T-cell (primary cell): ENCODE data around the gene ZNF275. TPM values are rescaled to one million over a fixed set of nuclear protein-coding genes. Genes with fewer than 3 reads are reported as not detected.
A peak's percentile ranks its signal among the peaks of the same experiment; 100 is the strongest.

Experiments used
- ATAC-seq, 4 experiments: fragments of 200-7000 bp in 3 of 4; fragments of 150-1000 bp in 1 of 4; cut with Tn5 transposase; replicated peaks in 1 of 4; 1 replicate in 3 of 4; 2 replicates in 1 of 4; pipeline ENCODE4 v1.10.0; 2021; ENCODE audit warnings: moderate library complexity in 3 of 4, mild to moderate bottlenecking in 2 of 4, moderate number of reproducible peaks in 1 of 4
- CTCF ChIA-PET, 2 donors: fragments of 300-600 bp; sonication (Branson Sonifier 250); formaldehyde crosslinking; loops; one replicate each; lab custom pipeline; 2022; ENCODE audit warnings: antibody characterized with exemption in 2 of 2; lab: Charles Lee
- POLR2A ChIA-PET, 2 donors: fragments of 300-600 bp; sonication (Branson Sonifier 250); formaldehyde crosslinking; loops; one replicate each; lab custom pipeline; 2022; ENCODE audit warnings: antibody characterized with exemption in 2 of 2; lab: Charles Lee
- DNase-seq, 35 experiments: peaks; one replicate each; pipeline versions ENCODE4 v3.0.0 to v3.0.0-alpha.2; 2013 to 2023
- H3K27ac ChIP-seq: one replicate; pipeline ENCODE4 v1.5.1; 2013; ENCODE audit warnings: low read length
- H3K27me3 ChIP-seq, 2 experiments: replicated peaks in 1 of 2; 1 replicate in 1 of 2; 2 replicates in 1 of 2; pipeline versions ENCODE4 v1.6.1 to v1.7.0; 2013; ENCODE audit warnings: low read length in 1 of 2, mixed read lengths in 1 of 2; ENCODE audit not compliant: control insufficient read depth in 2 of 2, insufficient read depth in 2 of 2; ENCODE audit errors: extremely low read depth in 1 of 2
- H3K36me3 ChIP-seq, 2 donors: 1 replicate in 1 of 2; 2 replicates in 1 of 2; pipeline versions ENCODE4 v1.6.1 to v1.7.0; 2013; ENCODE audit warnings: low read length in 1 of 2; ENCODE audit not compliant: control insufficient read depth in 2 of 2, insufficient read depth in 1 of 2; ENCODE audit errors: extremely low read depth in 1 of 2
- H3K4me1 ChIP-seq, 2 experiments: 1 replicate in 1 of 2; 2 replicates in 1 of 2; pipeline versions ENCODE4 v1.6.1 to v1.7.0; 2013; ENCODE audit warnings: low read length in 2 of 2, mixed read lengths in 1 of 2; ENCODE audit not compliant: insufficient read depth in 2 of 2, control insufficient read depth in 1 of 2; ENCODE audit errors: extremely low read depth in 1 of 2
- H3K4me3 ChIP-seq, 2 donors: 1 replicate in 1 of 2; 2 replicates in 1 of 2; pipeline versions ENCODE4 v1.5.1 to v1.7.0; 2013; ENCODE audit warnings: mild to moderate bottlenecking in 2 of 2, low read length in 1 of 2, moderate library complexity in 1 of 2; ENCODE audit not compliant: control insufficient read depth in 1 of 2; ENCODE audit errors: extremely low read depth in 1 of 2
- H3K9me3 ChIP-seq: 2 replicates; pipeline ENCODE4 v1.7.0; 2013
- H3K27ac Mint-ChIP-seq, 2 donors: one replicate each; pipeline ENCODE4 v1.8.0; 2020 to 2021; ENCODE audit warnings: mild to moderate bottlenecking in 2 of 2, mixed read lengths in 2 of 2
- H3K27me3 Mint-ChIP-seq, 2 donors: one replicate each; pipeline ENCODE4 v1.8.0; 2021 to 2022; ENCODE audit warnings: mixed read lengths in 2 of 2
- H3K36me3 Mint-ChIP-seq: one replicate; pipeline ENCODE4 v1.8.0; 2021; ENCODE audit warnings: mixed read lengths
- H3K4me1 Mint-ChIP-seq, 3 donors: one replicate each; pipeline ENCODE4 v1.8.0; 2020 to 2022; ENCODE audit warnings: mixed read lengths in 3 of 3, mild to moderate bottlenecking in 1 of 3
- H3K4me3 Mint-ChIP-seq, 3 donors: one replicate each; pipeline ENCODE4 v1.8.0; 2020 to 2022; ENCODE audit warnings: mild to moderate bottlenecking in 3 of 3, mixed read lengths in 3 of 3, moderate library complexity in 3 of 3
- H3K9me3 Mint-ChIP-seq, 3 donors: one replicate each; pipeline ENCODE4 v1.8.0; 2020 to 2022; ENCODE audit warnings: mixed read lengths in 3 of 3
- WGBS: methylation state at CpG from one replicate; pipeline ENCODE4 v1.1.5; 2013; ENCODE audit warnings: missing lambda C conversion rate; ENCODE audit not compliant: insufficient coverage; 5-methylcytosine and 5-hydroxymethylcytosine counted together
- total RNA-seq, 35 experiments: library from RNA in 6 of 35; stranded (reverse) in 6 of 35; fragments of 120-200 nt in 1 of 35; gene quantifications; one replicate each; pipeline versions ENCODE4 v1.2.1 to v1.2.4 and lab custom pipeline; 2013 to 2026

ZNF275 gene
- total RNA-seq, 5 donors from 2014 or later (not counting 1 experiment from before 2014, with no cell fraction given) = 14.4 to 17.6 (median 17.0) TPM

DNA sequence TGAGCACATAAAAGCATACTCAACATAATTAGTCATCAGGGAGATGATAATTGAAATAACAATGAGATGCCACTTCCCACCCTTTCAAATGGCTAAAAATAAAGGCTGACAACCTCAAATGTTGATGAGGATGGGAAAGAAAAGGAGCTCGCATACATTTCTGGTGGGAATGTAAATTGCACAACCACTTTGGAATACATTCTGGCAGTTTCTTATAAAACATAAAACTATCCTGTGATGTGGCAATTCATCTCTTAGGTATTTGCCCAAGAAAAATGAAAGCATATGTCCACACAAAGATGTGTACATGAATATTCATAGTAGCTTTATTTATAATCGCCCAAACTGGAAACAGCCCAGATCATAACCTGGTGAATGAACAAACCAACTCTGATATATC, 687 bp upstream of the ZNF275 start:
- H3K27me3 Mint-ChIP-seq = peaks cover 5 to 9% of the 10 kb centered on the region in 2 donors
- peaks cover 0 to 3% of the 10 kb centered on the region in 2 experiments for H3K27me3 ChIP-seq
- H3K36me3 ChIP-seq = peaks cover 0 to 5% of the 10 kb centered on the region in 2 donors
- no peaks in the 10 kb centered on the region for H3K9me3 Mint-ChIP-seq
- no CpG with 5 or more reads among the region's 2 CpGs for WGBS
- peaks cover 33 to 38% (median 37%) of the 10 kb centered on the region in 3 donors for H3K4me1 Mint-ChIP-seq
- no peak overlapping the region for H3K4me3 ChIP-seq
- ATAC-seq = no peak
- H3K27ac Mint-ChIP-seq = no peak overlapping the region
- no peak for DNase-seq
- H3K36me3 Mint-ChIP-seq = peaks cover 8% of the 10 kb centered on the region
- no peaks in the 10 kb centered on the region for H3K9me3 ChIP-seq
- no peak overlapping the region for H3K27ac ChIP-seq
- peaks cover 7 to 30% of the 10 kb centered on the region in 2 experiments for H3K4me1 ChIP-seq
- peak overlapping the region; percentile 58 to 79 (median 67) for H3K4me3 Mint-ChIP-seq
- ChIA-PET POLR2A (interaction anchor here in 1 of 2 donors (0.6 kb wide), 1 partner anchor 1103 kb away, joined by 3 read pairs; no protein-coding TSS in a partner anchor), CTCF (interaction anchor here in 1 of 2 donors (1.3 kb wide), 1 partner anchor 301 kb away, joined by 3 read pairs; no protein-coding TSS in a partner anchor)

DNA sequence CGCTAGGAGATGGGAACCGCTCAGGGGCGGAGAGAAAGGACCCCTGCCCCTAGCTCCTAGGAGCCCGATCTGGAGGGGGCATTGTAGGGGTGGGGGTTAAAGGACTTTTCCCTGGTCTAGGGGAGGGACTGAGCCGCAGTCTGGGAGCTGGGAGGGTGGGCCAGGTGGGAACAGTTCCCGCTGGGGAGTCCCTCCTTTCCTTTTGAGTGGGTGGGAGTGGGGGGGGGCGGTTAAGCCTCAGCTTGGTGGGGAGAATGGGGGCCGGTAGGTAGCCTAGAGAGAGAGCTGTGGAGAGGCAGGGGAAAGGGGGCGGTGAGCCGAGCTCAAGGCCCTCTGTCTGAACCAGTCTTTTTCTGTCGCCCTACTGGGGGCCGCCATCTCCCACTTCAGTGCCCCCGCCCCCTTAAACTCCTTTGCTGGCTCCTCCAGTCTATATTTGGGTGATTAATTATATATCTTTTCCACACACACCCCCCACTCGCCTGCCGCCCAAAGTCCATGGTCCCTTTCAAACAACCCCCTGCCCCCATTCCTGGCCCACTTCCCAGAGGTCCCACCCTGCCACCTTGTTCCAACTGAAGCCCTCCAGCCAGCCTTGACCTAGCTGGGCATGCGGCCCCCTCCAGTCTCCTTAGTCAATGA, 822 bp downstream of the ZNF275 start:
- H3K4me1 ChIP-seq = peaks cover 10 to 43% of the 10 kb centered on the region in 2 experiments
- H3K36me3 Mint-ChIP-seq = peaks cover 16% of the 10 kb centered on the region
- H3K4me3 Mint-ChIP-seq = peak overlapping the region; percentile 58 to 80 (median 76)
- WGBS = 57% methylated on average over 4 of the region's 16 CpGs
- no peaks in the 10 kb centered on the region for H3K9me3 ChIP-seq
- peaks cover 0 to 5% of the 10 kb centered on the region in 2 donors for H3K36me3 ChIP-seq
- H3K4me1 Mint-ChIP-seq = peaks cover 44 to 50% (median 50%) of the 10 kb centered on the region in 3 donors
- H3K4me3 ChIP-seq = peak overlapping the region; percentile 51 to 72
- DNase-seq (peak in 1 of 35 experiments; percentile 5), ATAC-seq (no peak)
- H3K27me3 ChIP-seq = peaks cover 0 to 3% of the 10 kb centered on the region in 2 experiments
- H3K27ac Mint-ChIP-seq = peak overlapping the region; percentile 52 to 65
- H3K27me3 Mint-ChIP-seq = no peaks in the 10 kb centered on the region
- ChIA-PET POLR2A (interaction anchor here (0.6 kb wide), 2 partner anchors 8 to 123 kb away, joined by 3 to 4 read pairs; no protein-coding TSS in a partner anchor), CTCF (interaction anchor here (0.6 to 0.7 kb wide), 2 partner anchors 8 to 1882 kb away, joined by 4 to 10 read pairs; no protein-coding TSS in a partner anchor)
- H3K9me3 Mint-ChIP-seq = no peaks in the 10 kb centered on the region
- no peak overlapping the region for H3K27ac ChIP-seq

DNA sequence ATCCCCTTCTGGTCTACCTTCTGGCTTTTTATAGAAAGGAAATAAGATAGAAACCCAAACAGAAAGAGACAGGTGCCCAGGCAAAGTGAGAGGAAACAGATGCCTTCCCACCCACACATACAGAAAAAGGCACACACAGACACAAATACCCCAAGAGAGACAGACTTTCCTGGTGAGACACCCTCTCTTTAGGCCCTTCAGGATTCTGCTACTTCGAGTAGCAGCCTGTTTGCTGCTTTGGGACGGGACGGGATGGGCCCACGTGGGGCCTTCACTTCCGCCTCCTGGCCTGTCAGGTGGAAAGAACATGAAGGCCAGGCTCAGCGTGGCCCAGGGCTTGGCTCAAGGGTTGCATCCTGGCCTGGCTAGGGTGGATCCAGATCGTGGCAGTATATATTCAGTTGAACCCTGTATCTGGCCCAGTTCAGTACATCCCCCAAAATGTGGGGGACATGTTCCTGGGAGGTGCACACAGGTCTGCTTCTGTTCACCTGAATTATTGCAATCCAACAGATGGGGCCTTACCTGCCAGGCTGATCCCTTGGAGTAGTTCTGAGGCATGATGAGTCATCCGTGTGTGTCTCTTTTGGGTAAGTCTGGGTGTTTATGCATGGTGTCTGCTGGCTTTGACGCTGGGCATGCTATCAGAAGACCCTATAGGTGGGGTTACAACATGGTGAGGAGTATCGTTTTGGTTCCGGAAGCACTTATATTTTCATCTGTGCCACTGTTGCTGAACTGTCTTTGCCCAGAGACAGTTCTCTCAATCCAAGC, 2.4 kb downstream of the ZNF275 start:
- H3K9me3 Mint-ChIP-seq = peaks cover 0 to 7% (median 0%) of the 10 kb centered on the region in 3 donors
- CTCF ChIA-PET = no interaction called here
- Histone ChIP-seq H3K9me3 (no peaks in the 10 kb centered on the region), H3K27ac (no peak overlapping the region), H3K4me1 (peaks cover 10 to 46% of the 10 kb centered on the region in 2 experiments), H3K4me3 (no peak overlapping the region), H3K36me3 (peaks cover 0 to 11% of the 10 kb centered on the region in 2 donors), H3K27me3 (no peaks in the 10 kb centered on the region)
- peaks cover 49 to 60% (median 58%) of the 10 kb centered on the region in 3 donors for H3K4me1 Mint-ChIP-seq
- 34% methylated on average over 6 of the region's 11 CpGs for WGBS
- POLR2A ChIA-PET = interaction anchor here in 1 of 2 donors (0.6 kb wide), 1 partner anchor 9 kb away, joined by 4 read pairs; no protein-coding TSS in a partner anchor
- H3K4me3 Mint-ChIP-seq = peak overlapping the region; percentile 58 to 80 (median 76)
- H3K36me3 Mint-ChIP-seq = peaks cover 26% of the 10 kb centered on the region
- peaks cover 0 to 4% of the 10 kb centered on the region in 2 donors for H3K27me3 Mint-ChIP-seq
- DNase-seq (peak in 2 of 35 experiments; percentile 5 to 14), ATAC-seq (no peak)
- H3K27ac Mint-ChIP-seq = peak overlapping the region; percentile 64 to 82

DNA sequence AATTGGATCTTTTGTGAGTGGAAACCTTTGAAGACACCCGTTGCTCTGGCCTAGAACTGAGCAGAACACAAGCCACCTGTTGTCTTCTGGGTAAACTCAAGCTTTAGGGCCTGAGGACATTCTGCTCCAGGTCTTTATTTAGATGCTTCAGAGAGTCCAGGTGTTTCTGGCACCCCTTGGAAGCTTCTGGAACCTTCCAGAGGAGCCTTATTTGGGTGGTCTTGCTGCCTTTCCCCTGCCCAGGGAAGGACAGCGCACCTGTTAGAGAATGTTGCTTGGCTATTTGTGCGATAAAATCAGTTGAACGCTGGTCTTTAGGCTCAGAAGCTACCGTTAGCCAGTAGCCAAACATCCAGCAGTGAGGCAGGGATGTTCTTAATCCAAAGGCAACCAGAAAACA, 3.0 kb downstream of the ZNF275 start:
- POLR2A ChIA-PET = no interaction called here
- Histone ChIP-seq H3K36me3 (peaks cover 0 to 16% of the 10 kb centered on the region in 2 donors), H3K27ac (no peak overlapping the region), H3K4me1 (peaks cover 10 to 46% of the 10 kb centered on the region in 2 experiments), H3K4me3 (no peak overlapping the region), H3K9me3 (no peaks in the 10 kb centered on the region), H3K27me3 (no peaks in the 10 kb centered on the region)
- DNase-seq (no peak), ATAC-seq (no peak)
- peaks cover 33% of the 10 kb centered on the region for H3K36me3 Mint-ChIP-seq
- peaks cover 52 to 65% (median 64%) of the 10 kb centered on the region in 3 donors for H3K4me1 Mint-ChIP-seq
- H3K27me3 Mint-ChIP-seq = peaks cover 0 to 4% of the 10 kb centered on the region in 2 donors
- 20% methylated on average over 1 of the region's 5 CpGs for WGBS
- H3K4me3 Mint-ChIP-seq = peak overlapping the region; percentile 2 to 58 (median 29)
- H3K9me3 Mint-ChIP-seq = peaks cover 0 to 13% (median 0%) of the 10 kb centered on the region in 3 donors
- CTCF ChIA-PET = no interaction called here
- no peak overlapping the region for H3K27ac Mint-ChIP-seq

DNA sequence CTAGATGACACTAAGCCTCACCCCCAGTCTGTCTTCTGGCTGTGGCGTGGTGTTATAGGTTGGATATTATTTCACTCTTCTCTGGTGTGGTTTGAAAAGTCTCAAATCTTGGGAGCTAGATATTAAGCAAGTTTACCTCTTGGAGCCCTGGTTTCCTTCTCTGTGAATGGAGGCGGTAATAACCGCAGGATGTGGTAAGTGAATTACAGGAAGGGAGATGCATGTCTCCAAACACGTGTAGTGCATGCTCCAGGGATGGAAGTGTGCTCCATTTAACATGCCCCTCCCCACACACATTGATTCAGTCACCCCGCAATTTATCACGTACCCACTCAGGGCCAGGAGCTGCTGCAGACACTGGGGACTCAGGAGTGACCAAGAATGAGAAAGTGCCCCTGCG, 4.9 kb downstream of the ZNF275 start:
- peaks cover 70 to 78% (median 76%) of the 10 kb centered on the region in 3 donors for H3K4me1 Mint-ChIP-seq
- Histone ChIP-seq H3K27me3 (no peaks in the 10 kb centered on the region), H3K9me3 (no peaks in the 10 kb centered on the region), H3K27ac (no peak overlapping the region), H3K4me1 (peaks cover 22 to 52% of the 10 kb centered on the region in 2 experiments), H3K36me3 (peaks cover under 1 to 16% of the 10 kb centered on the region in 2 donors), H3K4me3 (peak overlapping the region in 1 of 2 donors; percentile 38)
- 100% methylated on average over 1 of the region's 7 CpGs for WGBS
- ChIA-PET CTCF (no interaction called here), POLR2A (no interaction called here)
- peaks cover 39% of the 10 kb centered on the region for H3K36me3 Mint-ChIP-seq
- H3K27me3 Mint-ChIP-seq = peaks cover 0 to 4% of the 10 kb centered on the region in 2 donors
- peak overlapping the region; percentile 44 to 56 for H3K27ac Mint-ChIP-seq
- DNase-seq = no peak
- H3K9me3 Mint-ChIP-seq = peaks cover 0 to 16% (median 0%) of the 10 kb centered on the region in 3 donors
- ATAC-seq = no peak
- H3K4me3 Mint-ChIP-seq = peak overlapping the region in 1 of 3 donors; percentile 12

GRCh38 chrX:153339662-153340061, 5.7 kb downstream of the ZNF275 start:
- ATAC-seq = no peak
- Mint-ChIP-seq H3K9me3 (peaks cover 0 to 16% (median 0%) of the 10 kb centered on the region in 3 donors), H3K27me3 (peaks cover 0 to 4% of the 10 kb centered on the region in 2 donors), H3K4me1 (peaks cover 78 to 83% (median 81%) of the 10 kb centered on the region in 3 donors), H3K36me3 (peaks cover 39% of the 10 kb centered on the region), H3K27ac (no peak overlapping the region), H3K4me3 (peak overlapping the region in 1 of 3 donors; percentile 12)
- Histone ChIP-seq H3K4me3 (no peak overlapping the region), H3K4me1 (peaks cover 26 to 57% of the 10 kb centered on the region in 2 experiments), H3K27me3 (no peaks in the 10 kb centered on the region), H3K27ac (no peak overlapping the region), H3K9me3 (no peaks in the 10 kb centered on the region), H3K36me3 (peaks cover 3 to 23% of the 10 kb centered on the region in 2 donors)
- POLR2A ChIA-PET = no interaction called here
- DNase-seq = no peak
- CTCF ChIA-PET = no interaction called here
- WGBS = 100% methylated on average over 1 of the region's 4 CpGs
